Caki2 (cell line): ENCODE measurements around the gene CRADD. TPM values are rescaled to one million over a fixed set of nuclear protein-coding genes. Genes with fewer than 3 reads are reported as not detected.
"Not testable (repeated sequence)": the region's sequence is repeated elsewhere in the genome, so short reads cannot be mapped to it uniquely, and the experiment has no call there.

Experiments
- DNase-seq: peaks from one replicate; pipeline ENCODE4 v3.0.0-alpha.2; 2015; ENCODE audit warnings: low read depth
- in situ Hi-C: cut with HindIII; loops from 2 replicates; pipeline ENCODE4 v1.10.0; 2016; ENCODE audit warnings: low sequenced_read_pairs, low pct_unique_long_range_greater_than_20kb, mixed read lengths
- total RNA-seq: library from RNA; depleted of rRNA; stranded (reverse); fragments of >200 nt; shearing (Covaris generic); gene quantifications from 2 replicates; pipeline ENCODE4 v1.2.3, GENCODE V29; 2014; ENCODE audit warnings: low replicate concordance

The CRADD gene
- total RNA-seq, 1 experiment from 2014 or later, result 15.4 TPM

- in situ Hi-C loops, result no loop called here
Observed at GRCh38 chr12:93785249-93786010, 108.3 kb downstream of the CRADD start.

GRCh38 chr12:93786656-93787397 lies 109.7 kb downstream of the CRADD start:
- DNase-seq, result no peak
- in situ Hi-C loops, result no loop called here

More at GRCh38 chr12:93785249-93786010, 108.3 kb downstream of the CRADD start:
- peak; percentile 75 for DNase-seq

GRCh38 chr12:93788853-93789252 lies 111.7 kb downstream of the CRADD start:
- no peak for DNase-seq
- in situ Hi-C loops, result no loop called here

GRCh38 chr12:93789767-93790166 lies 112.6 kb downstream of the CRADD start:
- in situ Hi-C loops, result no loop called here
- no peak for DNase-seq

- DNase-seq, result no peak
- in situ Hi-C loops, result no loop called here
Observed at GRCh38 chr12:93790472-93791152, 113.4 kb downstream of the CRADD start.

GRCh38 chr12:93793007-93793406 lies 115.8 kb downstream of the CRADD start:
- in situ Hi-C loops, result no loop called here
- no peak for DNase-seq

GRCh38 chr12:93793983-93794382 lies 116.8 kb downstream of the CRADD start:
- no peak for DNase-seq
- in situ Hi-C loops, result no loop called here

GRCh38 chr12:93794738-93795137 lies 117.6 kb downstream of the CRADD start:
- in situ Hi-C loops, result no loop called here
- DNase-seq, result no peak

GRCh38 chr12:93795352-93795751 lies 118.2 kb downstream of the CRADD start:
- in situ Hi-C loops, result no loop called here
- DNase-seq, result no peak

- in situ Hi-C loops, result no loop called here
- no peak for DNase-seq
Observed at GRCh38 chr12:93796729-93797128, 119.6 kb downstream of the CRADD start.

- DNase-seq, result no peak
- in situ Hi-C loops, result no loop called here
Observed at GRCh38 chr12:93798279-93799151, 121.3 kb downstream of the CRADD start.

GRCh38 chr12:93801666-93802065 lies 124.5 kb downstream of the CRADD start:
- in situ Hi-C loops, DNase-seq: not testable (repeated sequence)

- DNase-seq, result no peak
- in situ Hi-C loops, result no loop called here
Observed at GRCh38 chr12:93802293-93802692, 125.1 kb downstream of the CRADD start.

GRCh38 chr12:93802698-93803423 lies 125.7 kb downstream of the CRADD start:
- DNase-seq, result no peak
- in situ Hi-C loops, result no loop called here

GRCh38 chr12:93803424-93803807 lies 126.2 kb downstream of the CRADD start:
- in situ Hi-C loops, result no loop called here
- no peak for DNase-seq

- in situ Hi-C loops, result no loop called here
- DNase-seq, result no peak
Observed at GRCh38 chr12:93804392-93805179, 127.4 kb downstream of the CRADD start.

- in situ Hi-C loops, result no loop called here
- DNase-seq, result no peak
Observed at GRCh38 chr12:93805736-93806141, 128.6 kb downstream of the CRADD start.
